Common myeloid progenitor, CD34-positive (primary cell): Measurements from ENCODE around the gene THOC6.

Experiments used
- CTCF ChIA-PET: fragments of 350-600 bp; sonication (Branson Sonifier 250); formaldehyde crosslinking; loops from one replicate; lab custom pipeline; 2021; ENCODE audit warnings: antibody characterized with exemption; lab: Charles Lee
- POLR2A ChIA-PET: fragments of 350-600 bp; sonication (Branson Sonifier 250); formaldehyde crosslinking; loops from one replicate; lab custom pipeline; 2021; ENCODE audit warnings: antibody characterized with exemption; lab: Charles Lee
- DNase-seq, 3 donors: peaks; one replicate each; pipeline versions ENCODE4 v3.0.0 to v3.0.0-alpha.2; 2013
- H3K27ac ChIP-seq, 2 experiments: 1 replicate in 1 of 2; 2 replicates in 1 of 2; pipeline ENCODE4 v1.7.0; 2013; ENCODE audit warnings: inconsistent platforms in 2 of 2, low read length in 2 of 2, mild to moderate bottlenecking in 2 of 2, low read depth in 1 of 2, moderate library complexity in 1 of 2; ENCODE audit not compliant: severe bottlenecking in 2 of 2, insufficient read depth in 1 of 2, poor library complexity in 1 of 2
- H3K27me3 ChIP-seq, 5 experiments: replicated peaks in 2 of 5; 1 replicate in 3 of 5; 2 replicates in 2 of 5; pipeline versions ENCODE4 v1.6.1 to v1.7.0; 2013; ENCODE audit warnings: low read length in 4 of 5, mild to moderate bottlenecking in 2 of 5, moderate library complexity in 2 of 5, inconsistent platforms in 1 of 5; ENCODE audit not compliant: insufficient read depth in 5 of 5, control insufficient read depth in 4 of 5
- H3K36me3 ChIP-seq, 4 experiments: 1 replicate in 2 of 4; 2 replicates in 2 of 4; pipeline versions ENCODE4 v1.6.1 to v1.7.0; 2013; ENCODE audit warnings: low read length in 3 of 4, control low read depth in 1 of 4, mild to moderate bottlenecking in 1 of 4; ENCODE audit not compliant: control insufficient read depth in 4 of 4, insufficient read depth in 4 of 4
- H3K4me1 ChIP-seq, 4 experiments: 1 replicate in 3 of 4; 2 replicates in 1 of 4; pipeline versions ENCODE4 v1.6.1 to v1.7.1; 2013; ENCODE audit warnings: low read length in 3 of 4, mild to moderate bottlenecking in 3 of 4, control low read depth in 1 of 4, inconsistent platforms in 1 of 4, moderate library complexity in 1 of 4; ENCODE audit not compliant: control insufficient read depth in 4 of 4, insufficient read depth in 4 of 4; ENCODE audit errors: control extremely low read depth in 1 of 4
- H3K4me3 ChIP-seq, 7 experiments: 1 replicate in 4 of 7; 2 replicates in 3 of 7; pipeline versions ENCODE4 v1.5.1 to v1.7.0; 2013; ENCODE audit warnings: mild to moderate bottlenecking in 7 of 7, low read length in 6 of 7, moderate library complexity in 6 of 7, inconsistent platforms in 2 of 7, low read depth in 2 of 7, control low read depth in 1 of 7; ENCODE audit not compliant: insufficient read depth in 4 of 7, control insufficient read depth in 1 of 7; ENCODE audit errors: extremely low read depth in 1 of 7
- H3K9me3 ChIP-seq, 5 experiments: 1 replicate in 4 of 5; 2 replicates in 1 of 5; pipeline versions ENCODE4 v1.6.1 to v1.7.1; 2013; ENCODE audit warnings: low read length in 4 of 5, mild to moderate bottlenecking in 2 of 5, inconsistent platforms in 1 of 5, low read depth in 1 of 5, moderate library complexity in 1 of 5; ENCODE audit not compliant: control insufficient read depth in 4 of 5, insufficient read depth in 2 of 5; ENCODE audit errors: control extremely low read depth in 1 of 5
- WGBS: methylation state at CpG from one replicate; pipeline ENCODE4 v1.1.5; 2013; ENCODE audit not compliant: insufficient coverage; 5-methylcytosine and 5-hydroxymethylcytosine counted together

Gene THOC6

GRCh38 chr16:3057181-3058138 lies 33.6 kb downstream of the THOC6 start:
- Histone ChIP-seq H3K4me1 (peaks cover 2 to 69% (median 50%) of the 10 kb centered on the region in 4 experiments), H3K27ac (no peak overlapping the region), H3K4me3 (peak overlapping the region in 4 of 7 experiments; percentile 34 to 90 (median 84)), H3K9me3 (no peaks in the 10 kb centered on the region), H3K27me3 (peaks cover 0 to 6% (median 0%) of the 10 kb centered on the region in 5 experiments), H3K36me3 (peaks cover 0 to 3% (median 0%) of the 10 kb centered on the region in 4 experiments)
- POLR2A ChIA-PET = no interaction called here
- WGBS = 95% methylated on average over 20 of the region's 22 CpGs
- CTCF ChIA-PET = interaction anchor here (0.9 to 6.6 kb wide), 9 partner anchors 19 to 93 kb away, joined by 3 to 82 read pairs (median 3); partner anchors contain the start of gene ZNF213
- DNase-seq = no peak

GRCh38 chr16:3058139-3059030 lies 34.5 kb downstream of the THOC6 start:
- no peaks in the 10 kb centered on the region for H3K9me3 ChIP-seq
- CTCF ChIA-PET = interaction anchor here (0.6 to 6.6 kb wide), 21 partner anchors 10 to 403 kb away, joined by 3 to 82 read pairs (median 4); partner anchors contain the start of genes ZNF213 and ZSCAN10
- DNase-seq = peak; percentile 47 to 63 (median 52)
- whole genome bisulfite sequencing = 14% methylated on average over 52 of the region's 77 CpGs
- peak overlapping the region; percentile 64 to 90 (median 76) for H3K4me3 ChIP-seq
- H3K36me3 ChIP-seq = peaks cover 0 to 3% (median 0%) of the 10 kb centered on the region in 4 experiments
- peaks cover 2 to 61% (median 50%) of the 10 kb centered on the region in 4 experiments for H3K4me1 ChIP-seq
- H3K27ac ChIP-seq = peak overlapping the region in 1 of 2 experiments; percentile 61
- POLR2A ChIA-PET = interaction anchor here (0.7 kb wide), 1 partner anchor 92 kb away, joined by 3 read pairs; no protein-coding TSS in a partner anchor
- peaks cover 0 to 6% (median 0%) of the 10 kb centered on the region in 5 experiments for H3K27me3 ChIP-seq

GRCh38 chr16:3059041-3059722 lies 35.3 kb downstream of the THOC6 start:
- 0% methylated on average over 59 of the region's 67 CpGs for WGBS
- Histone ChIP-seq H3K4me1 (peaks cover 0 to 57% (median 48%) of the 10 kb centered on the region in 4 experiments), H3K4me3 (peak overlapping the region; percentile 64 to 90 (median 76)), H3K27me3 (peaks cover 0 to 6% (median 0%) of the 10 kb centered on the region in 5 experiments), H3K36me3 (no peaks in the 10 kb centered on the region), H3K27ac (peak overlapping the region in 1 of 2 experiments; percentile 61), H3K9me3 (no peaks in the 10 kb centered on the region)
- DNase-seq = peak; percentile 75 to 83 (median 78)
- CTCF ChIA-PET = interaction anchor here (0.6 to 6.6 kb wide), 21 partner anchors 11 to 402 kb away, joined by 3 to 82 read pairs (median 4); partner anchors contain the start of genes ZNF213 and ZSCAN10
- POLR2A ChIA-PET = no interaction called here

- WGBS = 59% methylated on average over 7 of the region's 9 CpGs
- ChIA-PET CTCF (interaction anchor here (0.8 to 6.6 kb wide), 13 partner anchors 11 to 99 kb away, joined by 3 to 82 read pairs (median 7); partner anchors contain the start of genes ZNF213 and ZSCAN10), POLR2A (no interaction called here)
- no peaks in the 10 kb centered on the region for H3K9me3 ChIP-seq
- DNase-seq = no peak
- H3K4me3 ChIP-seq = peak overlapping the region; percentile 64 to 90 (median 76)
- peak overlapping the region in 1 of 2 experiments; percentile 61 for H3K27ac ChIP-seq
- H3K4me1 ChIP-seq = peaks cover 0 to 55% (median 45%) of the 10 kb centered on the region in 4 experiments
- H3K27me3 ChIP-seq = peaks cover 0 to 6% (median 0%) of the 10 kb centered on the region in 5 experiments
- H3K36me3 ChIP-seq = no peaks in the 10 kb centered on the region
These were observed 35.9 kb downstream of the THOC6 start for GRCh38 chr16:3059723-3060242.

- no peaks in the 10 kb centered on the region for H3K36me3 ChIP-seq
- H3K27me3 ChIP-seq = peaks cover 0 to 6% (median 0%) of the 10 kb centered on the region in 5 experiments
- no peak for DNase-seq
- no peak overlapping the region for H3K27ac ChIP-seq
- H3K4me1 ChIP-seq = peaks cover 0 to 52% (median 37%) of the 10 kb centered on the region in 4 experiments
- ChIA-PET POLR2A (no interaction called here), CTCF (interaction anchor here (1.1 to 6.6 kb wide), 9 partner anchors 10 to 98 kb away, joined by 3 to 82 read pairs (median 16); partner anchors contain the start of genes ZNF213 and ZSCAN10)
- WGBS = 100% methylated on average over 5 of the region's 14 CpGs
- no peak overlapping the region for H3K4me3 ChIP-seq
- H3K9me3 ChIP-seq = no peaks in the 10 kb centered on the region
These were observed 36.7 kb downstream of the THOC6 start for GRCh38 chr16:3060339-3061127.
